ENCODE data around the gene NIFK. TPM values are rescaled to one million over a fixed set of nuclear protein-coding genes. Genes with fewer than 3 reads are reported as not detected.
A peak's percentile ranks its signal among the peaks of the same experiment; 100 is the strongest.
"Not testable (repeated sequence)": the region's sequence is repeated elsewhere in the genome, so short reads cannot be mapped to it uniquely, and the experiment has no call there.

Gene NIFK
- total RNA-seq, 1 experiment from 2014 or later = 171 TPM

DNA sequence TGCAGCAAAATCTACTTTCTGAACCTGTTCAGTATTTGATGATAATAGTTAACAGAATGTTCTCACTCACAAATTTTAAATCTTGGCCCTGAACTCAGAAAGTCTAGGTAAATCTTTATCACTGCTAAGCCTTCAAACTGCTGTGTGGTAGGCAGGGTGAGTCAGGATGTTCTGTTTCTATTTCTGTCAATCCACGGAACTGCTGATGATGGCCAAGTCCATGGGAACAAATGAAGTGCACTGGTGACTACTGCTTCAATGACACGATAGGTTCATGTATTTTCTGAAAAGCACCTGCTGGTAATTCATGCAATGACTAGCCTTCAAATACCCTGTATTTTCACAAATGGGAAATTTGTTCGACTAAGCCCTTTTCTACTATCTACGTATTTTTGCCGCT, 14.2 kb downstream of the NIFK start:
- Mint-ChIP-seq H3K4me3 (ENCODE audit: unreplicated experiment) (peak overlapping the region; percentile 60), H3K4me1 (ENCODE audit: insufficient read depth, unreplicated experiment) (peaks cover 13% of the 10 kb centered on the region), H3K27me3 (ENCODE audit: insufficient read depth, unreplicated experiment) (no peaks in the 10 kb centered on the region), H3K9me3 (ENCODE audit: unreplicated experiment) (no peaks in the 10 kb centered on the region), H3K27ac (ENCODE audit: low read depth, unreplicated experiment) (peak overlapping the region; percentile 87), H3K36me3 (ENCODE audit: insufficient read depth, unreplicated experiment) (peaks cover 27% of the 10 kb centered on the region)
- POLR2A ChIA-PET = interaction anchor here (0.6 to 2.9 kb wide), 14 partner anchors 14 to 218 kb away, joined by 3 to 43 read pairs (median 8); partner anchors contain the start of genes CLASP1, NIFK, RNU4ATAC and TSN
- TSS peak; percentile 98 for BruUV-seq (replicated peaks)
- CTCF ChIA-PET = interaction anchor here (1.1 to 7.5 kb wide), 3 partner anchors 13 to 192 kb away, joined by 4 to 58 read pairs (median 5); partner anchors contain the start of gene RNU4ATAC
- TF ChIP-seq, protein P1, sequence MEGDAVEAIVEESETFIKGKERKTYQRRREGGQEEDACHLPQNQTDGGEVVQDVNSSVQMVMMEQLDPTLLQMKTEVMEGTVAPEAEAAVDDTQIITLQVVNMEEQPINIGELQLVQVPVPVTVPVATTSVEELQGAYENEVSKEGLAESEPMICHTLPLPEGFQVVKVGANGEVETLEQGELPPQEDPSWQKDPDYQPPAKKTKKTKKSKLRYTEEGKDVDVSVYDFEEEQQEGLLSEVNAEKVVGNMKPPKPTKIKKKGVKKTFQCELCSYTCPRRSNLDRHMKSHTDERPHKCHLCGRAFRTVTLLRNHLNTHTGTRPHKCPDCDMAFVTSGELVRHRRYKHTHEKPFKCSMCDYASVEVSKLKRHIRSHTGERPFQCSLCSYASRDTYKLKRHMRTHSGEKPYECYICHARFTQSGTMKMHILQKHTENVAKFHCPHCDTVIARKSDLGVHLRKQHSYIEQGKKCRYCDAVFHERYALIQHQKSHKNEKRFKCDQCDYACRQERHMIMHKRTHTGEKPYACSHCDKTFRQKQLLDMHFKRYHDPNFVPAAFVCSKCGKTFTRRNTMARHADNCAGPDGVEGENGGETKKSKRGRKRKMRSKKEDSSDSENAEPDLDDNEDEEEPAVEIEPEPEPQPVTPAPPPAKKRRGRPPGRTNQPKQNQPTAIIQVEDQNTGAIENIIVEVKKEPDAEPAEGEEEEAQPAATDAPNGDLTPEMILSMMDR (IDR thresholded peaks at IDR 0.05; ENCODE audit: unreplicated experiment) = no peak
- intact Hi-C loops (cut with micrococcal nuclease) = loop anchor here (1.0 kb wide), 3 partner anchors 33 to 359 kb away; partner anchors contain the start of gene TSN
- DNase-seq (ENCODE audit: unreplicated experiment) = peak; percentile 72

GRCh38 chr2:121721926-121722325, 14.7 kb downstream of the NIFK start:
- peak overlapping the region; percentile 60 for H3K4me3 Mint-ChIP-seq (ENCODE audit: unreplicated experiment)
- peak; percentile 76 for DNase-seq (ENCODE audit: unreplicated experiment)
- no peaks in the 10 kb centered on the region for H3K9me3 Mint-ChIP-seq (ENCODE audit: unreplicated experiment)
- ChIA-PET CTCF (interaction anchor here (0.5 to 7.5 kb wide), 3 partner anchors 67 to 192 kb away, joined by 3 to 58 read pairs (median 4); partner anchors contain the start of gene RNU4ATAC), POLR2A (interaction anchor here (0.6 to 2.9 kb wide), 17 partner anchors 14 to 335 kb away, joined by 3 to 43 read pairs (median 6); partner anchors contain the start of genes CLASP1, NIFK, RNU4ATAC and TSN)
- TF ChIP-seq, protein P1 (IDR thresholded peaks at IDR 0.05; ENCODE audit: unreplicated experiment) = no peak
- no TSS peak for BruUV-seq (replicated peaks)
- H3K36me3 Mint-ChIP-seq (ENCODE audit: insufficient read depth, unreplicated experiment) = peaks cover 21% of the 10 kb centered on the region
- intact Hi-C loops (cut with micrococcal nuclease) = loop anchor here (1.0 kb wide), 3 partner anchors 33 to 359 kb away; partner anchors contain the start of gene TSN
- no peaks in the 10 kb centered on the region for H3K27me3 Mint-ChIP-seq (ENCODE audit: insufficient read depth, unreplicated experiment)
- H3K4me1 Mint-ChIP-seq (ENCODE audit: insufficient read depth, unreplicated experiment) = peaks cover 13% of the 10 kb centered on the region
- peak overlapping the region; percentile 87 for H3K27ac Mint-ChIP-seq (ENCODE audit: low read depth, unreplicated experiment)

GRCh38 chr2:121717529-121717928, 19.1 kb downstream of the NIFK start:
- TF ChIP-seq, protein P1 (IDR thresholded peaks at IDR 0.05; ENCODE audit: unreplicated experiment) = no peak
- no peaks in the 10 kb centered on the region for H3K9me3 Mint-ChIP-seq (ENCODE audit: unreplicated experiment)
- no peak overlapping the region for H3K4me3 Mint-ChIP-seq (ENCODE audit: unreplicated experiment)
- no TSS peak for BruUV-seq (replicated peaks)
- intact Hi-C loops (cut with micrococcal nuclease) = loop anchor here (10.0 kb wide), 1 partner anchor 633 kb away; no protein-coding TSS in a partner anchor
- peaks cover 8% of the 10 kb centered on the region for H3K4me1 Mint-ChIP-seq (ENCODE audit: insufficient read depth, unreplicated experiment)
- peaks cover 5% of the 10 kb centered on the region for H3K36me3 Mint-ChIP-seq (ENCODE audit: insufficient read depth, unreplicated experiment)
- no peak for DNase-seq (ENCODE audit: unreplicated experiment)
- H3K27me3 Mint-ChIP-seq (ENCODE audit: insufficient read depth, unreplicated experiment) = no peaks in the 10 kb centered on the region
- ChIA-PET POLR2A (interaction anchor here (0.6 to 2.1 kb wide), 3 partner anchors 121 to 187 kb away, joined by 3 to 24 read pairs (median 3); partner anchors contain the start of gene RNU4ATAC), CTCF (interaction anchor here (0.6 to 7.5 kb wide), 9 partner anchors 22 to 306 kb away, joined by 3 to 58 read pairs (median 3); partner anchors contain the start of gene RNU4ATAC)
- H3K27ac Mint-ChIP-seq (ENCODE audit: low read depth, unreplicated experiment) = no peak overlapping the region

DNA sequence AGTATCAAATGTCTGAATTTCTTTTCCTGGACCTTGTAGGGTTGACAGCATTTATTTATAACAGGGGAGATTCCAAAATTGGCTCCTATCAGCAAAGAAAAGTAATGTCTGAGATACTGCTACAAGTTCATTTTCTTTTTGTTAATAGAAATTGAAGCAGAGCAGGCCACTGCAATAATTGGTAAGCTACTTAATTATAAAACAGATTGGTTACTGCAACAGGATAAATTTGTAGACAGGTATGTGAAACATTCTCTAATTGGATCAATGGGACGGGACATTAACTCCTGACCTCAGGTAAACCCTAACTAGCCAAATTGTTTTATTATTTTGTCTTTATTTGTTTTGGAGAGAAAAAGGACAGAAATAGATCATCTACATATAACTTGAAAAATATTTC, 20.5 kb downstream of the NIFK start:
- Mint-ChIP-seq H3K36me3 (ENCODE audit: insufficient read depth, unreplicated experiment) (peaks cover 5% of the 10 kb centered on the region), H3K27ac (ENCODE audit: low read depth, unreplicated experiment) (no peak overlapping the region), H3K4me3 (ENCODE audit: unreplicated experiment) (no peak overlapping the region), H3K4me1 (ENCODE audit: insufficient read depth, unreplicated experiment) (peaks cover under 1% of the 10 kb centered on the region), H3K9me3 (ENCODE audit: unreplicated experiment) (no peaks in the 10 kb centered on the region), H3K27me3 (ENCODE audit: insufficient read depth, unreplicated experiment) (no peaks in the 10 kb centered on the region)
- intact Hi-C loops (cut with micrococcal nuclease) = loop anchor here (10.0 kb wide), 1 partner anchor 631 kb away; no protein-coding TSS in a partner anchor
- CTCF ChIA-PET = interaction anchor here (0.7 to 7.5 kb wide), 3 partner anchors 60 to 186 kb away, joined by 3 to 58 read pairs (median 9); partner anchors contain the start of gene RNU4ATAC
- POLR2A ChIA-PET = interaction anchor here (1.2 to 1.4 kb wide), 2 partner anchors 58 to 185 kb away, joined by 3 read pairs; partner anchors contain the start of gene RNU4ATAC
- no TSS peak for BruUV-seq (replicated peaks)
- TF ChIP-seq, protein P1 (IDR thresholded peaks at IDR 0.05; ENCODE audit: unreplicated experiment) = no peak
- no peak for DNase-seq (ENCODE audit: unreplicated experiment)

DNA sequence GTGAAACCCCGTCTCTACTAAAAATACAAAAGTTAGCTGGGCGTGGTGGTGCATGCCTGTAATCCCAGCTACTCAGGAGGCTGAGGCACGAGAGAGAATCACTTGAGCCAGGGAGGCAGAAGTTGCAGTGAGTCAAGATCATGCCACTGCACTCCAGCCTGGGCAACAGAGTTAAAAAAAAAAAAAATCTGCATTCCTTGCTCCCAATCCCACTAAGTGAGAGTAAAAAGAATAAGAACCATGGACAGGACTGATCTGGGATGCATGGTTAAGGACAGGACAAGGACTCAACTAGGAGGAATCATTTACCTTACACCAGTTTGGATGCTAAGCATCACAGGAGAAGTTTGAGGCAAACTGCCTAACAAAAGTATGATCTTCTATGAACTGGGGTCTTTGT, 25.2 kb downstream of the NIFK start:
- H3K4me3 Mint-ChIP-seq (ENCODE audit: unreplicated experiment); H3K36me3 Mint-ChIP-seq (ENCODE audit: insufficient read depth, unreplicated experiment); BruUV-seq (replicated peaks); DNase-seq (ENCODE audit: unreplicated experiment); POLR2A ChIA-PET; H3K27ac Mint-ChIP-seq (ENCODE audit: low read depth, unreplicated experiment); H3K9me3 Mint-ChIP-seq (ENCODE audit: unreplicated experiment); H3K27me3 Mint-ChIP-seq (ENCODE audit: insufficient read depth, unreplicated experiment): not testable (repeated sequence)
- CTCF ChIA-PET = interaction anchor here (0.6 kb wide), 1 partner anchor 163 kb away, joined by 3 read pairs; no protein-coding TSS in a partner anchor
- intact Hi-C loops (cut with micrococcal nuclease) = loop anchor here (10.0 kb wide), 1 partner anchor 627 kb away; no protein-coding TSS in a partner anchor
- peaks cover 12% of the 10 kb centered on the region for H3K4me1 Mint-ChIP-seq (ENCODE audit: insufficient read depth, unreplicated experiment)

Measured in MCF 10A (cell line).